Hematopoietic multipotent progenitor cell treated with erythropoietin and hydrocortisone succinate and interleukin-3 and kit ligand, for 6 days (in vitro differentiated cells): Measurements from ENCODE around the gene TMPRSS4.

Experiments used
- DNase-seq: peaks from one replicate; pipeline ENCODE4 v3.0.0-alpha.2; 2015

The TMPRSS4 gene

DNA sequence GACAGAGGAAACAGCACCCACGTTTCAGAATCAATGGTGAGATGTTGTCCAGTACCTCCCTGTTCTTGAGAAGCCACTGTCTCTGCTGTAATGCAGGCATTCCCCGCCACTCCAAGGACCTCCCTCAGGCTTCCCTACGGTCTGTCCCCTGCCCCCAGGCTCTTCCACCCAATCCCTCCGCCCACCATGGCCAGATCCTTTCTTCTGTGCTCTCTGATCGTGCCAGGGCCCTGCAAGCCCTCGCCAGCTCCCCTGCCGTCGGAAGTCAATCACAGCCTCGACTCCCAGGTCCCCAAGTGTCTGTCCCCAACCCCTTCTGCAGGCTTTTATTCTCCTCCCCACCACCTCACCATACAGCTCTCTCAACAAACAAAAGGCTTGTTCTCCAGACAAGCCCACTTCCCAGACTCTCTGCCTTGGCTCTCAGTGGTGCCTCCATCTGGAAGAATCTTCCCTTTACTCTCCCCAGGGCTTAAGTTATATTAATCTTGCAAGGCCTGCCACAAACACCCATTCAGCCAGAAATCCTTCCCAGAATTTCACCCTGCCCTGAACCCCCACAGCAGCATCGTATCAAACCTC is 62.1 kb downstream of the TMPRSS4 start:
- DNase-seq: no peak

- no peak for DNase-seq
These were observed 62.7 kb downstream of the TMPRSS4 start for GRCh38 chr11:118139578-118139977.

GRCh38 chr11:118142081-118142480 is 65.2 kb downstream of the TMPRSS4 start:
- DNase-seq: no peak

DNA sequence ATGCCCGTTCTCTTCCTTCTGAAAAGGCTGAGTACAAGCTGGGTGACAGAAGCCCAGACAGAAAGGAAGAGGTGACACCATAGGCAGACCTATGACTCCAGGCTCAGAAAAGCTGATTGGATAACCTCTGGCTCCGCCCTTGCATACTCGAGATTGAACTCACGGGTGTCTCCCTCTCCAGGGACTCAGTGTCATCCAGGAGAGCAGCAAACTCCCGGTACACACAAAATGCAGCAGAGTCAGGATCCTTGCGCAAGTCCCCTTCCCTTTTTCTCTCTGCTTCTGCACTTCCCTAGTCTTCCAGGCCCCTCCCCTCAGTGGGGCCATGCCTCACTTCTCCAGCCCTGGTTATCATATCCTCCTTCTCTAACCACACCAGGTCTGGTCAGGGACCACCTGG is 65.9 kb downstream of the TMPRSS4 start:
- DNase-seq: no peak

- no peak for DNase-seq
These were observed 66.8 kb downstream of the TMPRSS4 start for GRCh38 chr11:118143661-118144185.

GRCh38 chr11:118144301-118145268 is 67.7 kb downstream of the TMPRSS4 start:
- DNase-seq: no peak

GRCh38 chr11:118145285-118146227 is 68.7 kb downstream of the TMPRSS4 start:
- DNase-seq: peak; percentile 83

GRCh38 chr11:118146554-118146953 is 69.7 kb downstream of the TMPRSS4 start:
- DNase-seq: no peak

DNA sequence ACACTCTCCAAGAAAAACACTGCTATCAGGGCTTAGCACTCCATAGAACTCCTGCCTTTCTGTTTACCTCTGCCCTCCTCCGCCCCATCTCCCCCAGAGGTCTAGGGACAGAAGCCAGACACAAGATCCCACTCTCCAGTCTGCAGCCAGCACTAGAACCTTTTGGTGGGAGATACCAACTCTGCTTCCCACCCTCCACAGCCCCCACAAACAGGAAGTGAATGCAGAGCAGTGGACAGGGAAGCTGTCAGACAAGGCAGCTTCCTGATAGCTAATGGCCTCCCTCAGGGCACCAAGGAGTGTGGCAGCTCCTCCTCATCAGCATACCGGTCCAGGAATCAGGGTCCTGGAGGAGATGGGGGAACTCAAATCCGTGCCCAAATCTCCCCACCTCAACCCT is 70.6 kb downstream of the TMPRSS4 start:
- no peak for DNase-seq

- no peak for DNase-seq
These were observed 71.4 kb downstream of the TMPRSS4 start for GRCh38 chr11:118148240-118148639.

- DNase-seq: no peak
These were observed 72.0 kb downstream of the TMPRSS4 start for GRCh38 chr11:118148856-118149255.

DNA sequence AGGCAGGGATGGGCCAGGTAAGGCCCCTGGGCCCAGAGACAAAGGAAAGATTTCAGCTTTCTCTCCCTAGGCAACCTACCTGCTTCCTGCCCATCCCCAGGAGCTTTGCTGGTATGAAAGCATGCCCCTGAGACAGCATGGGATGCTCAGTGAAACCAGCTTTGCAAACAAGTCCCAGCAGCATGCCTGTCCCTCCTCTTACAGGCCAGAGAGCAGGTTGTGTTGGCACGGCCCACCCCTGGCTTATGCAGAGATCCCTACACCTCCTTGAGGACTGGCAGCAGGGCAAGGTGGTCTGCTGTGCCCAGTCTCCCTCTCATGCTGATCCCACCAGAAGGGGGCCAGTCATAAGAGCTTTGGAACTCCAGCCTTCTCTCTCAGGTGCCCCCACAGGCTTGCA is 72.6 kb downstream of the TMPRSS4 start:
- no peak for DNase-seq

GRCh38 chr11:118151431-118151830 is 74.6 kb downstream of the TMPRSS4 start:
- DNase-seq: no peak

DNA sequence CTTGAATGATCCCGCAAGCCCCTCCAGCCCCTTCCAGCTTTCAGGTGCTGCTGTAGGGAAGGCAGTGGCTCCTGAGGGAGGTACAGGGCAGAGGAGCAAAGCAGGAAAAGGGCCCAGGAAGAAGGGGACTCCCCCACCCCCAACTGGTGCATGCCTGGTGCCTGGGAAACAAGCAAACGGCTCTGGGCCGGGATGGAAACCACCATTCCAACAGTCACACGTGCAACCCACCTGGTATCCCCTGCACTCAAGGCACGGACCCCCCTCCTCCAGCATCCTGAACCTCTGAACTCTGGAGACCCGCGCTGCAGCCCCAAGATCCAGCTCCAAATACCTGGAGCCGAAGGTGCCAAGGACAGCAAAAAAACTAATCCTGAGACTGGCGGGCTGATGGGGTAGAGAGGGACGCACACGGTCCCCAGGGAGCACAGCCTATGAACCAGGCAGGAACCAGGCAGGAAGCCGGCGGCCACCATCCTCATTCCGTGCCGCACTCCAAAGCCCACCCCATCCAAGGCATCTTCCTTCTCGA is 75.2 kb downstream of the TMPRSS4 start:
- no peak for DNase-seq

- DNase-seq: peak; percentile 21
These were observed 75.9 kb downstream of the TMPRSS4 start, which contains the start of gene SCN4B for GRCh38 chr11:118152552-118153471. Gene SCN4B, minus strand, starts transcription at chr11:118152823. Its CDS starts 150 bp downstream, at chr11:118152673.

- DNase-seq: no peak
These were observed 76.6 kb downstream of the TMPRSS4 start for GRCh38 chr11:118153516-118153915.

DNA sequence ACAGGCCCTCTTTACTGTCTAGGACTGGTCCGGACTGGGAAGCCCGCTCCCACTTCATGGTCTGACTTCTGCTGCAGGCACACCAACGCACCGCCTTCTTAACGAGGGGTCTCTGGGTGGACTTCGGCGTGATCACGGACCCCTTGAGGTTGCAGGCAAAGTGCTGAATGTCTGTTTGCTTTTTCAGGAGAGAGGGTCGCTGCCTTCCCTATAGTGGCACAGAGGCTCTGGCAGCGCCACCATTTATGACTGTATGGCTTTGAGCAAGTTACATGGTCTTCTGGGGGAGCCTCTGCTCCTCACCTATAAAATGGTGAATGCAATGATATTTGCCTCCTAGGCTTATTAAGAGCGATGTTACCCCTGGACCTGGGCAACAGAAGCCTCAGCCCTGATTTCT is 77.1 kb downstream of the TMPRSS4 start:
- no peak for DNase-seq

DNA sequence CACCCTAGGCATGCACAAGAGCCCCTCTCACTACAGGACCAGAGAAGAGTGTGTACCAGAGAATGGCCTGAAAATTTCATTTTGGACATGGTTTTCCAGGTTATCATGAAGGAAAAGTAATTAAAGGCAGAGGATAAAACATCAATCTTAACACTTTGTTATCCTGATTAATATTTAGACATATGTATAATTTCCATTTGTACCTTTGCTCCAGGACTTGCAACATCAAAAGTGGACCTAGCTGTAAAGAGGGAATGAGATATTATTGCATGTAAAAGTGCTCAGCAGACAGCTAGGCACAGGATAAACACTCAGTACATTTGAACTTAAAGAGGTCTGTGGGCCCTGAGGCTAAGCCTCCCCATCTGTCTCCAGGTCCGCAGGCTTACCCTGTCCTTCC is 77.8 kb downstream of the TMPRSS4 start:
- no peak for DNase-seq

DNA sequence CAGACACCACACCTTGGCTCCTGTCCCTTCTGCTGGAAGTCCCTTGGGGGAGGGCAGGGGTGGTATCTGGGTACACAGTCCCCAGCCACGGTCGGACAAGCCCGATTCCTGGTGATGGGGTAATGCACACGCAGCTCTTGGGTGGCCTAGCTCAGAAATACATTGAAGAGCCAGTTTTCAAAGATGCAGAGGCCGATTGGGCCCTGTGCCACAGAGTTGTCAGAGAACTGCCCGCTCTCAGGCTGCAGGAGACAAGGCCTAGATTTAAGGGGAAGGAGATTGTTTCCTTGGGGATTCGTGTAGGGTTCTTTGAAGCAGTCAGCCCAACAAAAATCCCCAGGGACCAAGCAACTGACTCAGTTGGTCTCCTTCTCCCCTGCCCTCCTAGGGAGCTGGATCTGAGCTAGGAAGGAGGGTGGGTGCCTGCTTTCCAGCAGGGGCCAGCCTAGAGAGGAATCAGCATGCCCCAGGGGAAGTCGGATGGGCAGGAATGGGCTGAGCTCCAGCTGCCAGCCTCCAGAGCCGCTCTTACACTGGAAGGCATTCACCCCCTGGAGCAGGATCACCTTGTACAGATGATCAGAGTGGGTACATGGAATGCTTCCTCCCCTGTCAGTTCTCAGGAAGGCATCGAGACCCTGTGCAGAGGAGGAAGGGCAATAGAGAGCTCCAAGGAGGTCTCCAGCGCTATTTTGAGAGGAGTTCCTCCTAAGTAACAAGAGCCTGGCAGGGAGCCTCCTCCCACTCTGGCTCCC is 79.1 kb downstream of the TMPRSS4 start:
- DNase-seq: no peak

DNA sequence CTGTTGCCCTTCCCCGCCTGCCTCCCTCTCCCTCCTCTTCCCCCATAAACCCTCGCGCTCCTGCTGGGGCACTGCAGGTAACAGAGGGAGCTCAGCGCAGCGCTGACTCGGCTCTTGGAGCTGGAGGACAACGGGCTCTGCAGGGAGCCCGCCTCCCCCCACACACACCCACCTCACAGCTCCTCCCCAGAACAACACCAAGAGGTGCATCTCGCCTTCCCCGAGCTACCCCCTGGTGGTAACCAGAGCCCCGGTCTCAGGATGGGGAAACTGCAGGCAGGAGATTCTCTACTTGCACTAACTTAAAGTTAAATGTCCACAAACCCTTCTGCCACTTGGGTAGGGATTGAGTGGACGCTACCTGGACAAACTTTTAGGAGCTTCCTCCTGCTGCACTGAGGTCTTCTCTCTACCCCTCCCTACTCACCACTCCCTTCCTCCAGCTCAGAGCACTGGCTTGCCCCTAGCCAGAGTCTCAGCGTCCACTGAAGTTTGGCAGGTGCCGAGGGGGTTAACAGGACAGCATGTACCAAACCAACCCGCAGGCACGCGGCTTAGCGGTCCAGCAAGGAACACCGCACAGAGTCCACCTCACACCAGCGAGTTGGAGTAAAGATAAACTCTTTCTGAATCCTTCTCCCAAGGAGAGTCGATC is 79.8 kb downstream of the TMPRSS4 start:
- DNase-seq: no peak
